ENCODE data around the gene STK26. TPM values are rescaled to one million over a fixed set of nuclear protein-coding genes. Genes with fewer than 3 reads are reported as not detected.
"Not testable (repeated sequence)": the region's sequence is repeated elsewhere in the genome, so short reads cannot be mapped to it uniquely, and the experiment has no call there.

STK26 gene
- total RNA-seq, 1 donor, result 49.7 TPM

GRCh38 chrX:132022198-132022966 lies 720 bp upstream of the STK26 start:
- Histone ChIP-seq H3K27me3 (ENCODE audit: insufficient read depth, low read length) (no peaks in the 10 kb centered on the region), H3K4me1 (ENCODE audit: insufficient read depth, low read length) (peaks cover 23% of the 10 kb centered on the region), H3K4me3 (ENCODE audit: low read length) (peak overlapping the region; percentile 76), H3K9me3 (ENCODE audit: low read depth, low read length) (no peaks in the 10 kb centered on the region)

GRCh38 chrX:132023896-132024386 lies 839 bp downstream of the STK26 start:
- no peaks in the 10 kb centered on the region for H3K27me3 ChIP-seq (ENCODE audit: insufficient read depth, low read length)
- peaks cover 21% of the 10 kb centered on the region for H3K4me1 ChIP-seq (ENCODE audit: insufficient read depth, low read length)
- peak overlapping the region; percentile 76 for H3K4me3 ChIP-seq (ENCODE audit: low read length)
- no peaks in the 10 kb centered on the region for H3K9me3 ChIP-seq (ENCODE audit: low read depth, low read length)

- H3K4me3 ChIP-seq (ENCODE audit: low read length), result peak overlapping the region; percentile 18
- peaks cover 26% of the 10 kb centered on the region for H3K4me1 ChIP-seq (ENCODE audit: insufficient read depth, low read length)
- H3K9me3 ChIP-seq (ENCODE audit: low read depth, low read length), result no peaks in the 10 kb centered on the region
- H3K27me3 ChIP-seq (ENCODE audit: insufficient read depth, low read length), result no peaks in the 10 kb centered on the region
Observed at GRCh38 chrX:132025041-132025440, 1.9 kb downstream of the STK26 start.

- H3K9me3 ChIP-seq (ENCODE audit: low read depth, low read length), result no peaks in the 10 kb centered on the region
- no peak overlapping the region for H3K4me3 ChIP-seq (ENCODE audit: low read length)
- H3K4me1 ChIP-seq (ENCODE audit: insufficient read depth, low read length), result peaks cover 17% of the 10 kb centered on the region
- no peaks in the 10 kb centered on the region for H3K27me3 ChIP-seq (ENCODE audit: insufficient read depth, low read length)
Observed at GRCh38 chrX:132030264-132030663, 7.2 kb downstream of the STK26 start.

- H3K4me3 ChIP-seq (ENCODE audit: low read length), result no peak overlapping the region
- no peaks in the 10 kb centered on the region for H3K9me3 ChIP-seq (ENCODE audit: low read depth, low read length)
- no peaks in the 10 kb centered on the region for H3K27me3 ChIP-seq (ENCODE audit: insufficient read depth, low read length)
- peaks cover 26% of the 10 kb centered on the region for H3K4me1 ChIP-seq (ENCODE audit: insufficient read depth, low read length)
Observed at GRCh38 chrX:132031867-132032266, 8.8 kb downstream of the STK26 start.

- no peaks in the 10 kb centered on the region for H3K9me3 ChIP-seq (ENCODE audit: low read depth, low read length)
- peaks cover 19% of the 10 kb centered on the region for H3K4me1 ChIP-seq (ENCODE audit: insufficient read depth, low read length)
- H3K4me3 ChIP-seq (ENCODE audit: low read length), result no peak overlapping the region
- no peaks in the 10 kb centered on the region for H3K27me3 ChIP-seq (ENCODE audit: insufficient read depth, low read length)
Observed at GRCh38 chrX:132033166-132033565, 10.1 kb downstream of the STK26 start.

- no peak overlapping the region for H3K4me3 ChIP-seq (ENCODE audit: low read length)
- peaks cover 15% of the 10 kb centered on the region for H3K4me1 ChIP-seq (ENCODE audit: insufficient read depth, low read length)
- H3K27me3 ChIP-seq (ENCODE audit: insufficient read depth, low read length), result no peaks in the 10 kb centered on the region
- no peaks in the 10 kb centered on the region for H3K9me3 ChIP-seq (ENCODE audit: low read depth, low read length)
Observed at GRCh38 chrX:132034648-132035047, 11.5 kb downstream of the STK26 start.

GRCh38 chrX:132037479-132037993 lies 14.4 kb downstream of the STK26 start:
- no peaks in the 10 kb centered on the region for H3K27me3 ChIP-seq (ENCODE audit: insufficient read depth, low read length)
- H3K4me1 ChIP-seq (ENCODE audit: insufficient read depth, low read length), result peaks cover 11% of the 10 kb centered on the region
- no peaks in the 10 kb centered on the region for H3K9me3 ChIP-seq (ENCODE audit: low read depth, low read length)
- no peak overlapping the region for H3K4me3 ChIP-seq (ENCODE audit: low read length)

GRCh38 chrX:132040066-132040465 lies 17.0 kb downstream of the STK26 start:
- Histone ChIP-seq H3K27me3 (ENCODE audit: insufficient read depth, low read length) (no peaks in the 10 kb centered on the region), H3K4me3 (ENCODE audit: low read length) (no peak overlapping the region), H3K9me3 (ENCODE audit: low read depth, low read length) (no peaks in the 10 kb centered on the region), H3K4me1 (ENCODE audit: insufficient read depth, low read length) (peaks cover 18% of the 10 kb centered on the region)

GRCh38 chrX:132041015-132041414 lies 17.9 kb downstream of the STK26 start:
- Histone ChIP-seq H3K27me3 (ENCODE audit: insufficient read depth, low read length) (no peaks in the 10 kb centered on the region), H3K4me1 (ENCODE audit: insufficient read depth, low read length) (peaks cover 14% of the 10 kb centered on the region), H3K4me3 (ENCODE audit: low read length) (no peak overlapping the region), H3K9me3 (ENCODE audit: low read depth, low read length) (no peaks in the 10 kb centered on the region)

GRCh38 chrX:132043977-132044376 lies 20.9 kb downstream of the STK26 start:
- no peak overlapping the region for H3K4me3 ChIP-seq (ENCODE audit: low read length)
- no peaks in the 10 kb centered on the region for H3K9me3 ChIP-seq (ENCODE audit: low read depth, low read length)
- H3K4me1 ChIP-seq (ENCODE audit: insufficient read depth, low read length), result peaks cover 12% of the 10 kb centered on the region
- no peaks in the 10 kb centered on the region for H3K27me3 ChIP-seq (ENCODE audit: insufficient read depth, low read length)

- no peak overlapping the region for H3K4me3 ChIP-seq (ENCODE audit: low read length)
- peaks cover 13% of the 10 kb centered on the region for H3K4me1 ChIP-seq (ENCODE audit: insufficient read depth, low read length)
- H3K9me3 ChIP-seq (ENCODE audit: low read depth, low read length), result no peaks in the 10 kb centered on the region
- H3K27me3 ChIP-seq (ENCODE audit: insufficient read depth, low read length), result no peaks in the 10 kb centered on the region
Observed at GRCh38 chrX:132044953-132045352, 21.9 kb downstream of the STK26 start.

- Histone ChIP-seq H3K4me3 (ENCODE audit: low read length) (no peak overlapping the region), H3K9me3 (ENCODE audit: low read depth, low read length) (no peaks in the 10 kb centered on the region), H3K4me1 (ENCODE audit: insufficient read depth, low read length) (peaks cover 13% of the 10 kb centered on the region), H3K27me3 (ENCODE audit: insufficient read depth, low read length) (no peaks in the 10 kb centered on the region)
Observed at GRCh38 chrX:132045456-132045855, 22.4 kb downstream of the STK26 start.

GRCh38 chrX:132046533-132046932 lies 23.4 kb downstream of the STK26 start:
- Histone ChIP-seq H3K4me3 (ENCODE audit: low read length) (no peak overlapping the region), H3K4me1 (ENCODE audit: insufficient read depth, low read length) (peaks cover 13% of the 10 kb centered on the region), H3K9me3 (ENCODE audit: low read depth, low read length) (no peaks in the 10 kb centered on the region), H3K27me3 (ENCODE audit: insufficient read depth, low read length) (no peaks in the 10 kb centered on the region)

GRCh38 chrX:132051778-132052177 lies 28.7 kb downstream of the STK26 start:
- H3K27me3 ChIP-seq (ENCODE audit: insufficient read depth, low read length); H3K4me1 ChIP-seq (ENCODE audit: insufficient read depth, low read length); H3K9me3 ChIP-seq (ENCODE audit: low read depth, low read length); H3K4me3 ChIP-seq (ENCODE audit: low read length): not testable (repeated sequence)

GRCh38 chrX:132058050-132058449 lies 34.9 kb downstream of the STK26 start:
- Histone ChIP-seq H3K4me1 (ENCODE audit: insufficient read depth, low read length) (no peaks in the 10 kb centered on the region), H3K4me3 (ENCODE audit: low read length) (no peak overlapping the region), H3K9me3 (ENCODE audit: low read depth, low read length) (no peaks in the 10 kb centered on the region), H3K27me3 (ENCODE audit: insufficient read depth, low read length) (no peaks in the 10 kb centered on the region)

All from mononuclear cell (primary cell).